T-helper 17 cell (primary cell): ENCODE data around the gene HIVEP3. TPM values are rescaled to one million over a fixed set of nuclear protein-coding genes. Genes with fewer than 3 reads are reported as not detected.

Experiments
- ATAC-seq: fragments of 150-1000 bp; cut with Tn5 transposase; 2 replicates; pipeline ENCODE4 v1.10.0; 2021; ENCODE audit warnings: mild to moderate bottlenecking, moderate library complexity
- DNase-seq, 3 donors: peaks; one replicate each; pipeline versions ENCODE4 v3.0.0 to v3.0.0-alpha.2; 2020 to 2021
- H3K9me3 ChIP-seq: one replicate; pipeline ENCODE4 v1.7.0; 2013; ENCODE audit warnings: low read length, mild to moderate bottlenecking; ENCODE audit not compliant: control insufficient read depth, poor library complexity, severe bottlenecking
- H3K27ac Mint-ChIP-seq: one replicate; pipeline ENCODE4 v1.8.0; 2022; ENCODE audit warnings: mild to moderate bottlenecking, moderate library complexity, mixed read lengths
- H3K27me3 Mint-ChIP-seq: one replicate; pipeline ENCODE4 v1.8.0; 2022; ENCODE audit warnings: mixed read lengths
- H3K36me3 Mint-ChIP-seq: one replicate; pipeline ENCODE4 v1.8.0; 2022; ENCODE audit warnings: low read depth, mixed read lengths
- H3K4me1 Mint-ChIP-seq: one replicate; pipeline ENCODE4 v1.8.0; 2022; ENCODE audit warnings: mild to moderate bottlenecking, mixed read lengths
- H3K4me3 Mint-ChIP-seq: one replicate; pipeline ENCODE4 v1.8.0; 2022; ENCODE audit warnings: mild to moderate bottlenecking, moderate library complexity, mixed read lengths
- total RNA-seq, 4 donors: library from RNA in 2 of 4; stranded (reverse) in 2 of 4; gene quantifications; one replicate each; pipeline ENCODE4 v1.2.3 and lab custom pipeline; 2022 to 2026

Gene HIVEP3
- total RNA-seq, 2 donors from 2014 or later: 11.1 to 13.9 TPM

DNA sequence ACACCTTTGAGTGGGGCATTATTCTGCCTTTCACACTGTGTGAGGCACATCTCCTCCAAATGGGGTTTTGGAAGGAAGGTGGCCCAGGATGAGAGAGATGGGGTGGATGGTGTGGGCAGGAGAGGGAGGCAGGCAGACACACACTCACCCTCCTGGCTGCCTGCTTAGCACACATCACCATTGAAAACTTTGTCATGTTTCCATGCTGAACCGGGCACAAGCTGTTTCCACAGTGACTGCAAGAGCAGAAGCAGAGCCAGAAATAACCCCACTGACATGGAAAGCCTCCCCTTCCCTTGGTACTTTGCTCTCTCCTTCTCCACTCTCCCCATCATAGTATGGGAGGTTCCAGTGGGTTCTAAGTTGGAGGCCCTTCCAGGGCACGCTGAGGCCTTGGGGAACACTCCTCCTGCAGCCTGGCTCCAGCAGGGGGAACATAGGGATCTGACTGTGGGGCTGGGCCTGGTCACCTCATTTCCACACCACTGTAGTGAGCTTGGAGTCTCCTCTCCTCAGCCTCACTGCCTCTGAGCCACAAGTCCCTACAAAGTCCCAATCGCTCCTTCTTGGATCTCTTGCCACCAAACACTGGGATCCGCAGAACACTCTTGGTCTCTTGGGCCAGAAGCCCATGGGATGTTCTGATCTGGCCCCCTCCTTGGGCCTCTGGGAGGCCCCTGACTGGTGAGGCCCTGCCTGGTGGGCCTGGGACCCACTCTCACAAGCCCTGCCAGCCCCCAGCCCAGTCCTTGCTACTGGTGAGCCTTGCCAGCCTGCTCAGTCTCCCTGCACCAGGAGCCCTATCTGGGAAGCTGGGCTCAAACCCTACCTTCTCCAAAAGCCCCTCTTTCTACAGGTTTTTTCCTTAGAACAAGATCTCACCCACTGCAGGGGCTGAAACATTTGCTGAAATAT, 271.2 kb downstream of the HIVEP3 start:
- no peaks in the 10 kb centered on the region for H3K9me3 ChIP-seq
- ATAC-seq (no peak), DNase-seq (no peak)
- no peak overlapping the region for H3K27ac Mint-ChIP-seq
- no peak overlapping the region for H3K4me3 Mint-ChIP-seq
- H3K36me3 Mint-ChIP-seq: peaks cover 2% of the 10 kb centered on the region
- peaks cover 30% of the 10 kb centered on the region for H3K4me1 Mint-ChIP-seq
- no peaks in the 10 kb centered on the region for H3K27me3 Mint-ChIP-seq

DNA sequence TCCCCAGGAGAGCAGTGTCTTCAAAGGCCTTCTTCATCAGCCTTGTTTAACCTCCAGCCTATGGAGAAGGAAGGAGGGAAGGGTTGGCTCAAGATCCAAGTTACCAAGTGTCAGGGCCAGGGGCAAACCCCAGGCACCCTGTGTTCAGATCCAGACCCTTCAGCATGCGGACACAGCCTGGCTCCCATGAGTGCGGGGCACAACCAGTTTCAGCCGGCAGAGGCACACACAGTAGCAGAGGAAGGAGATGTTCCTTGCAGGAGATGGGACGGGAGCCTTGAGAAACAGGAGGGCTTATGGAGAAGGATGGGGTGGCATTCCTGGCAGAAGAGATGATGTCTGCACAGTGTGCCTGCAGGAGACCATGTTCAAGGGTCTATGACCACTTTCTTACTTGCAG, 272.5 kb downstream of the HIVEP3 start:
- Mint-ChIP-seq H3K4me1 (peaks cover 27% of the 10 kb centered on the region), H3K27ac (no peak overlapping the region)

DNA sequence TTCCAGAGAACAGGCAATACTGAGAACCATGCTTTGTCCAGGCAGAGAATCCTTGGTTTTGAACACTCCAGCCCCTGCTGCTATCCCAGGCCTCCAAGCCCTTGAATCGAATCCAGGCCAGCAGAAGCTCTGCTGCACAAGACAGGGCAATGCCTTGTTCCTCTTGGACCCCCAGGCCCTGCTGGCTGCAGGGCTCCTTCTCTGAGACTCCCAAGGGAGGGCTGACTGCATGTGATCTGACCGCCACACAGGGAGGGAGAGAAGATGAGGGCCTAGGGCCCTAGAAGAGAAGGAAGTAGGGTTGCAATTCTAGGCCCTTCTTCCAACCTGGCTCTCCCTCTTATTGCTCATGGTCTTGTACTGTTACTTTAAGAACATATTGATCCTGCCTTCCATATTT, 273.7 kb downstream of the HIVEP3 start:
- no peak overlapping the region for H3K4me3 Mint-ChIP-seq
- no peaks in the 10 kb centered on the region for H3K27me3 Mint-ChIP-seq
- H3K9me3 ChIP-seq: no peaks in the 10 kb centered on the region
- no peak for ATAC-seq
- DNase-seq: no peak
- peaks cover 2% of the 10 kb centered on the region for H3K36me3 Mint-ChIP-seq
- no peak overlapping the region for H3K27ac Mint-ChIP-seq
- peaks cover 27% of the 10 kb centered on the region for H3K4me1 Mint-ChIP-seq

More for the DNA sequence above, 272.5 kb downstream of the HIVEP3 start:
- DNase-seq (no peak), ATAC-seq (no peak)
- H3K4me3 Mint-ChIP-seq: peak overlapping the region; percentile 25
- peaks cover 2% of the 10 kb centered on the region for H3K36me3 Mint-ChIP-seq
- no peaks in the 10 kb centered on the region for H3K9me3 ChIP-seq
- H3K27me3 Mint-ChIP-seq: no peaks in the 10 kb centered on the region

DNA sequence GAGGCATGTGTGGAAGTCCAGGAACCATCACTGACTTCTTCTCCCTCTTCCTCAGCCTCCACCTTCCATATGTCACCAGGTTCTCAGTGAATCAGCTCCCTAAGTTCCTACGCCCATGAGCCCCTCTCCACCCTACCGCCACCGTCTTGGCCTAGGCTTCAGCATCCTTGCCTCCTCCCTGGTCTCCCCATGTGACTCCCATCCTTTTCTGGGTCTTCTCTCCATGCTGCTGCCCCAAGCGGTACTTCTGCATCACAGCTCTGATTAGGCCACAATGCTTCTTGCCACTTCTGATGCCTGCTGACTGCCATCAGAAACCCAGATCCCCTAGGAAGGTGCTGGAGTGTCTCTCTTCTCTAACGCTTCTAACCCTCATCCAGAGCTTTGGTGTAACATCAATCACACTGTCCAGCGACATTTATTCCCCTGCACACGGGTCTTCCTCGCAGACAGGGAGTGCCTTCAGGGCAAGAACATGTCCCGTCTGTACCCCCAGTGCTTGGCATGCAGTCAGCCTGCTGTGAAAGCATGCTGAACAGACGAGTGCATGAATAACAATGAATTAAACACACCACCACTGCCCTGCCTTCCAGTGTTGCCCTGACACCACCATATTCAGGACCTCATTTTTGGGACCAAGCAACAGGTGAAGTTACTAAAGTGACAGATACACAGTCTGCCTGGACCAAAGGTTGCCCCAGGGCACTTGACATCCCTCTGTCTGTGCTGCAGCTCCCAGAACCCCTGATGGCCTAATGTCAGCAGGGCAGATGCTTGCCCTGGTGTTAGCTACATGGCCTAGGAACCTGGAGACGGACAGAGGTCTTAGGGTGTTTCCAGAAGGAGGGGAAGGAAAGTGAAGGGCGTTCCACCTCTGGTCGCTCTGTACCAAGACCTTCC, 275.6 kb downstream of the HIVEP3 start:
- no peaks in the 10 kb centered on the region for H3K27me3 Mint-ChIP-seq
- peaks cover 39% of the 10 kb centered on the region for H3K4me1 Mint-ChIP-seq
- ATAC-seq (no peak), DNase-seq (no peak)
- H3K27ac Mint-ChIP-seq: no peak overlapping the region
- H3K9me3 ChIP-seq: no peaks in the 10 kb centered on the region
- H3K36me3 Mint-ChIP-seq: peaks cover 2% of the 10 kb centered on the region
- no peak overlapping the region for H3K4me3 Mint-ChIP-seq

DNA sequence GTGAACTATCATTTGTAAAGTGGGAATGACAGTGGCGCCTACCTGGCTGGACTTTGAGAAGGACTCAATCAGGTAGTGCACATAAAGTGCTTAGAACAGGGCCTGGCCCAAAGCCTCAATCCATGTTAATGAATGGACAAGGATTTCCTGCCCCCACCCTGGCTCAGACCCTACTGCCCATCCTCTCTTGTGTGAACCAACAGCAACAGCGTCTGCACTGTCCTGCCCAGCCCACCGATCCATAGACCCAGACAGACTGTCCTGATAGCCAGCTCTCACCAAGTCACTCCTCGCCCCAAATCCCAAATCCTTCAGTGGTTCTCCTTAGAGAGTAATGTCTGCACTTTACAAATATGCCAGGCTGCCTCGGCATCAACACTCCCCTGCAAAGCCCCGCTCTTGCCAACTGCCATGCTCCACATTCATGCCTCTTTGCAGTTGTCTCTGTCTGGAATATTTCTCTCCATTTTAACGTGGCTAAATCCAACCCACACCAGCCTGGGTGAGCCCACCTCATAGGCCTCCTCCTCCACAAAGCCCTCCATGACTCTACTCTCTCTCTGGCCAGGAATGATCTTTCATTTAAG, 276.7 kb downstream of the HIVEP3 start:
- no peaks in the 10 kb centered on the region for H3K9me3 ChIP-seq
- DNase-seq (no peak), ATAC-seq (no peak)
- no peaks in the 10 kb centered on the region for H3K27me3 Mint-ChIP-seq
- no peak overlapping the region for H3K4me3 Mint-ChIP-seq
- no peak overlapping the region for H3K27ac Mint-ChIP-seq
- peaks cover 44% of the 10 kb centered on the region for H3K4me1 Mint-ChIP-seq
- H3K36me3 Mint-ChIP-seq: peaks cover 2% of the 10 kb centered on the region

DNA sequence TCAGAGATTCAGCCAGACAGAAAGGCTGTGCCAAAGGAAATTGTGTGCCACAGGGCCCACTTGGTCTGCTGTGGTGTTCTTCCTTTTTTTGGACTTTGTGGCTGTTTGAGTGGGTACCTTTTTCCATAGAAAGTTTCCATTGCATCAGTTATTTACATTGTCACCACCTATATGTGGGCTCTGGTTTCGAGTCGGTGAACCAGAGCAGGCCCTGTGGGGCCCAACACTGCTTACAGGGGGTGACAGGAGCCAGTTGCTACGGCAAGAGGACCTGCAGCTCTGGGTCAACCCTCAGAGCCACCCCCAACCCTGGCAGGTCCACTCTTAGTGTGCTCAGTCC, 277.3 kb downstream of the HIVEP3 start:
- H3K27me3 Mint-ChIP-seq: no peaks in the 10 kb centered on the region
- peaks cover 2% of the 10 kb centered on the region for H3K36me3 Mint-ChIP-seq
- DNase-seq (no peak), ATAC-seq (no peak)
- H3K9me3 ChIP-seq: no peaks in the 10 kb centered on the region
- no peak overlapping the region for H3K4me3 Mint-ChIP-seq
- H3K27ac Mint-ChIP-seq: no peak overlapping the region
- H3K4me1 Mint-ChIP-seq: peaks cover 44% of the 10 kb centered on the region

DNA sequence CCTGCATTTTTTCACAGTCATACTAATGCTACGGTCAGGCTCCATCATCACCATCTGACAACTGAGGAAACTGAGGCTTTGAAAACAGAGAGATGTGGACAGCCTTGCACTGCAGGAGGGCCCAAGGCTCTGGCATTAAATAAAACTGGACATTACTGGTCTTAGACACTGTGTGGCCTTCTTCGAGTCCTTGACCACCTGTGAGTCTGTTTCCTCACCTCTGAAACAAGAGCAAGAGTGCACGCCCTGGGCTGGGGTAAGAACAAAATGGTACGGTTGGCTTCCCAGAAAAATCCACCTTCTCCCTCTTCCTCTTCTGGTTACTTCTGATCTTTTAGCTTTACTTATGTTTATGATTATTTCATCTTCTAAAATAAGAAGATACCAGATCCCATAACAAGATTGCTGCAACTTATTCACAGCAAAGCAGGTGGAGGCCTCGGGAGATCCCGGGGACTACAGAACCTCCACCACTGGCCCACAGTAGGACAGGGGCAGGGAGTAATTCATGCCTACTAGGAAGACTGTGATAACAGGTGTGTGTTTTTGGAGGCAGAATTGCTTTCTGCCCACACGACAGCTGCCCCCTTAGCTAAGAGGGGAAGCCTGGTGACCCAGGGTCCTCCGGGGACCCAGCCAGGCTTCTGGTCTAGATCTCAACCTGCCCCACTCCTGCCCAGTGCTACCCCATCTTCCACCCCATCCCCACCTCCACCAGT, 277.8 kb downstream of the HIVEP3 start:
- no peaks in the 10 kb centered on the region for H3K9me3 ChIP-seq
- no peaks in the 10 kb centered on the region for H3K36me3 Mint-ChIP-seq
- no peak for ATAC-seq
- no peak for DNase-seq
- H3K27me3 Mint-ChIP-seq: no peaks in the 10 kb centered on the region
- H3K27ac Mint-ChIP-seq: no peak overlapping the region
- peaks cover 41% of the 10 kb centered on the region for H3K4me1 Mint-ChIP-seq
- H3K4me3 Mint-ChIP-seq: no peak overlapping the region

DNA sequence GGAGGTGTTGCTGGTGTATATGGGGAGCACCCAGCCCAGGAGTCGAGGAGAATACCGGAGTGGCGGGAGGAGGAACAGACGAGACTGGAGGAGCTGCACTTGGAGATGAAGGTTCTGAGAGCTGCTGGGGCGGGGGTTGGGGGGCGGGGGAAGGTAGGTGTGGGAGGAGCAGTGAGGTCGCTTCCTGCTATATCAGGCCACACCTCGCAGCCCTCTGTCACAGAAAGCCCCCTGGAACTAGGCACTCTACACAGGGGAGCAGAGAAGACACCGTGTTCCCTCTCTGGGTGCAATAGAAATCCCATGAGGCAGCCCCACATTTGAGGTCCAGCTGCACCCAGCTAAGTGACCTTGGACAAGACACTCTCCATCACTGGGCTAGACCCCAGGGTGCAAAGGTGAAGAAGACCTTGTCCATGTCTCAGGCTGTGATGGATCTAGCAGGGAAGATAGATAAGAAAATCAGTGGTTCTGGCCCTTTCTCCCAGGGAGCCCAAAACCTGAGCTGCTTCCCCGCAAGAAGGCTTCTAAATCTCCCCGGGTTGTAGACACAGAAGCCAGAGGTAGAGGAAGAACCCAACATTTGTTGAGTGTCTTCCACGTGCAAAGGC, 278.5 kb downstream of the HIVEP3 start:
- no peaks in the 10 kb centered on the region for H3K9me3 ChIP-seq
- H3K27ac Mint-ChIP-seq: peak overlapping the region; percentile 65
- no peak overlapping the region for H3K4me3 Mint-ChIP-seq
- H3K4me1 Mint-ChIP-seq: peaks cover 40% of the 10 kb centered on the region
- DNase-seq (no peak), ATAC-seq (peak; percentile 46)
- no peaks in the 10 kb centered on the region for H3K27me3 Mint-ChIP-seq
- H3K36me3 Mint-ChIP-seq: no peaks in the 10 kb centered on the region

DNA sequence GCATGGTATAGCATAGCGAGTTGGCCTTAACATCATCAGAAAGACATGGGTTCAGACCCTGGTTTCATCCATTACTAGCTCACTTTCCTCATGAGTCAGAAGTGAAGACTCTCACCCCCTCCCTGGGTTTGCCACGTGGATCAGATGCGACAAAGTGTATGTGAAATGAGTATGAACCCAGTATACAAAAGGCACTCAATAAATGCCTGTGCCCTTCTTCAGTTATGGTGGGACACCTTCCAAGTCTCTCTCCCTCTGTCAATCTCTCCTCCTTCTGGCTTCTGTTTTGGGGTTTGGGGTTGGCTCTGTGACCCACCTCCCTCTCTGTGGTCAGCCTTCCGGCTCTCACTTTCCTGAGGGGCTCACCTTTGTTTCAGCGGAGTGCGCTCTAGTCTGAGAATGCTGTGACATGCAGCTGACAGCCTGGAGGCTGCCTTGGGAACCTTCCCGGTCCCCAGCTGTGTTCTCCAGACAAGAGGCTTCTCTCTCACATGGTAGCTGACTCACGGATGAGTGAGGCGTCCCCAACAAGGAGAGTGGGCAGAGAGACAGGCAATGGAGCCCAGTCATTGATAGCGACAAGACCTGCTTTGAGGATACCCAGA, 279.3 kb downstream of the HIVEP3 start:
- no peak for DNase-seq
- peak overlapping the region; percentile 28 for H3K4me3 Mint-ChIP-seq
- peak; percentile 27 for ATAC-seq
- H3K4me1 Mint-ChIP-seq: peaks cover 38% of the 10 kb centered on the region
- no peaks in the 10 kb centered on the region for H3K27me3 Mint-ChIP-seq
- peak overlapping the region; percentile 65 for H3K27ac Mint-ChIP-seq
- no peaks in the 10 kb centered on the region for H3K36me3 Mint-ChIP-seq
- no peaks in the 10 kb centered on the region for H3K9me3 ChIP-seq

DNA sequence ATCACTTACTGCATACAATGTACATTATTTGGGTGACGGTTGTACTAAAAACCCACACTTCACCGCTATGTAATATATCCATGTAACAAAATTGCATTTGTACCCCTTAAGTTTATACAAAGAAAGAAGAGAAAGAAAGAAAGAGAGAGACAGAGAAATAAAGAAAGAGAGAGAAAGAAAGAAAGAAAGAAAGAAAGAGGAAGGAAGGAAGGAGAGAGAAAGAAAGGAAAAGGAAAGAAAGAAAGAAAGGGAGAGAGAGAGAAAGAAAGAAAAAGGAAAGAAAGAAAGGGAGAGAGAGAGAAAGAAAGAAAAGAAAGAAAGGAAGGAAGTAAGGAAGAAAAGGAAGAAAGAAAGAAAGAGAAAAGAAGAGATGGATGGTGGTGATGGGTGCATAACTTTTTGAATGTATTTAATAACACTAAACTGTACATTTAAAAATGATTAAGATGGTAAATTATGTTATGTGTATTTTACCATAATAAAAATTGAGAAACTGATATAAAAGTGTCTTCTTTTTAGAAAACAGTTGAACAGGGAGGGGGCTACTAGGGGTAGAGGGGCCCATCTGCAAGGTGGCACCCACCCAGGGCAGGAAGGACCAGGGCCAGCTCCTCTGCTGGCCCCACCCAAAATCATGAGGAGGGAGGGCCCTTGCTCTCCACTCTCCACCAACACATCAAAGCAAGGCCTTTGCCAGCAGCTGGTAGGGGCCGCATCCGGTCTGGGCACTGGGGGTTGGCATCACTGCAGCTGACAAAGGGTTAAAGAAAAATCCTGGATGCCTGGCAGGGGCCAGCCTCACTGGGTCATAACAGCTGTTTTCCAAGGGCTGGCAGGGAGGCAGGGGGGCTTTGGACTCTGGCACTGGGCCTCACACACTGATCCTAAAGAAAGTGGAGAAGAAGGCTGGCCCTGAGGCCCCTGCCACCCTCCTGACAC, 280.4 kb downstream of the HIVEP3 start:
- Mint-ChIP-seq H3K27me3 (no peaks in the 10 kb centered on the region), H3K27ac (peak overlapping the region; percentile 65), H3K4me3 (peak overlapping the region; percentile 21), H3K4me1 (peaks cover 45% of the 10 kb centered on the region), H3K36me3 (no peaks in the 10 kb centered on the region)
- ATAC-seq (no peak), DNase-seq (no peak)
- no peaks in the 10 kb centered on the region for H3K9me3 ChIP-seq

DNA sequence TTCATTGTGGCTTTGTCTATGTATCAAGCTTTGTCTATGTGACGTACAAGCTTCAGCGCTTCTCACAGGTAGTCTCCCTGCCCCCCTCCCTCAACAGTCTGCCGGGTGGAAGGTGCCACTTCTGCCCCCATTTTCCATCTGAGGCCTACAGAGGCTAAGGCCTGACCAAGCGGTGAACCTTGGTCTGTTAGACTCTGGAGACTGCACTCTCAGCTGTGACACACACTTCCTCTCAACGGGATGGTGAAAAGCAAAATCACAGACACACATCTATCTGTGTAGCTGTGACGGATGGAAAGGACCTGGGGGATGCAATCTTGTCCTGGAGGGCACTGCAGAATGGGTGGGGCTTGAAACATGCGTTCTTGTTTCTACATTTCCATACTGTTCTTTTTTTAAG, 281.4 kb downstream of the HIVEP3 start:
- Mint-ChIP-seq H3K4me3 (no peak overlapping the region), H3K27me3 (no peaks in the 10 kb centered on the region), H3K36me3 (no peaks in the 10 kb centered on the region), H3K4me1 (peaks cover 45% of the 10 kb centered on the region), H3K27ac (peak overlapping the region; percentile 11)
- no peak for DNase-seq
- H3K9me3 ChIP-seq: no peaks in the 10 kb centered on the region
- ATAC-seq: no peak
